H54 (cell line): ENCODE measurements around the gene CABLES2.

Experiments used
- DNase-seq: peaks from one replicate; pipeline ENCODE4 v3.0.0; 2011; ENCODE audit warnings: low spot score, mixed read lengths; ENCODE audit not compliant: insufficient read length
- FAIRE-seq: peaks from 3 replicates; lab custom pipeline; 2011; peaks lifted over from hg19 to GRCh38; lab: Jason Lieb, UNC
- POLR2A ChIP-seq: IDR thresholded peaks from 2 replicates; pipeline ENCODE4 v1.6.1; 2011; ENCODE audit warnings: low read depth, mild to moderate bottlenecking, low read length

Gene CABLES2

GRCh38 chr20:62407221-62407992 lies at the start of gene CABLES2:
Gene CABLES2, minus strand, starts transcription at chr20:62407285. Its CDS starts 9 bp downstream, at chr20:62407276.
- TF ChIP-seq POLR2A: peak; percentile 44
- no peak for FAIRE-seq

GRCh38 chr20:62455929-62456328 lies 48.8 kb upstream of the CABLES2 start:
- no peak for TF ChIP-seq POLR2A
- FAIRE-seq: no peak
- DNase-seq: no peak

More at GRCh38 chr20:62407221-62407992, at the start of gene CABLES2:
- peak; percentile 96 for DNase-seq

- DNase-seq: no peak
- FAIRE-seq: no peak
- TF ChIP-seq POLR2A: no peak
Observed at GRCh38 chr20:62454904-62455636, 48.0 kb upstream of the CABLES2 start.

GRCh38 chr20:62453186-62453808 lies 46.2 kb upstream of the CABLES2 start:
- FAIRE-seq (no peak), DNase-seq (no peak)
- TF ChIP-seq POLR2A: no peak

- FAIRE-seq (no peak), DNase-seq (no peak)
- no peak for TF ChIP-seq POLR2A
Observed at GRCh38 chr20:62452475-62453095, 45.5 kb upstream of the CABLES2 start.

GRCh38 chr20:62451970-62452369 lies 44.9 kb upstream of the CABLES2 start:
- DNase-seq: no peak
- TF ChIP-seq POLR2A: no peak
- FAIRE-seq: no peak

- FAIRE-seq (no peak), DNase-seq (no peak)
- TF ChIP-seq POLR2A: no peak
Observed at GRCh38 chr20:62451156-62451767, 44.2 kb upstream of the CABLES2 start.

- no peak for TF ChIP-seq POLR2A
Observed at GRCh38 chr20:62449951-62450691, 43.0 kb upstream of the CABLES2 start.

GRCh38 chr20:62448788-62449187 lies 41.7 kb upstream of the CABLES2 start:
- FAIRE-seq (no peak), DNase-seq (no peak)
- TF ChIP-seq POLR2A: no peak

More at GRCh38 chr20:62449951-62450691, 43.0 kb upstream of the CABLES2 start:
- DNase-seq (no peak), FAIRE-seq (no peak)

- no peak for TF ChIP-seq POLR2A
- no peak for DNase-seq
- FAIRE-seq: no peak
Observed at GRCh38 chr20:62448038-62448437, 41.0 kb upstream of the CABLES2 start.

- DNase-seq: no peak
- TF ChIP-seq POLR2A: no peak
- no peak for FAIRE-seq
Observed at GRCh38 chr20:62446888-62447869, 40.1 kb upstream of the CABLES2 start.

- FAIRE-seq (no peak), DNase-seq (no peak)
- TF ChIP-seq POLR2A: no peak
Observed at GRCh38 chr20:62446481-62446880, 39.4 kb upstream of the CABLES2 start.
